ENCODE measurements around the gene MRTFA. TPM values are rescaled to one million over a fixed set of nuclear protein-coding genes. Genes with fewer than 3 reads are reported as not detected.

Gene MRTFA
- total and polyA plus RNA-seq, 3 donors from 2014 or later, result 59.5 to 162 (median 158) TPM

- 67 to 84% methylated on average over 1 of the region's 1 CpG for WGBS, 2 donors
- H3K36me3 ChIP-seq (ENCODE audit: low read depth, missing control alignments), result no peaks in the 10 kb centered on the region
- H3K27ac ChIP-seq, result no peak overlapping the region
- no peaks in the 10 kb centered on the region for H3K9me3 ChIP-seq
- TF ChIP-seq CTCF (IDR thresholded peaks at IDR 0.05) (no peak), POLR2A (IDR thresholded peaks at IDR 0.05) (no peak)
- peaks cover 11% of the 10 kb centered on the region for H3K4me1 ChIP-seq
- DNase-seq, result no peak
- intact Hi-C loops (cut with DNase I; ENCODE audit: low total_unique reads), result no loop called here
- H3K4me3 ChIP-seq, result no peak overlapping the region
- no peaks in the 10 kb centered on the region for H3K27me3 ChIP-seq
These were observed 11.7 kb downstream of the MRTFA start for GRCh38 chr22:40624770-40625169.

DNA sequence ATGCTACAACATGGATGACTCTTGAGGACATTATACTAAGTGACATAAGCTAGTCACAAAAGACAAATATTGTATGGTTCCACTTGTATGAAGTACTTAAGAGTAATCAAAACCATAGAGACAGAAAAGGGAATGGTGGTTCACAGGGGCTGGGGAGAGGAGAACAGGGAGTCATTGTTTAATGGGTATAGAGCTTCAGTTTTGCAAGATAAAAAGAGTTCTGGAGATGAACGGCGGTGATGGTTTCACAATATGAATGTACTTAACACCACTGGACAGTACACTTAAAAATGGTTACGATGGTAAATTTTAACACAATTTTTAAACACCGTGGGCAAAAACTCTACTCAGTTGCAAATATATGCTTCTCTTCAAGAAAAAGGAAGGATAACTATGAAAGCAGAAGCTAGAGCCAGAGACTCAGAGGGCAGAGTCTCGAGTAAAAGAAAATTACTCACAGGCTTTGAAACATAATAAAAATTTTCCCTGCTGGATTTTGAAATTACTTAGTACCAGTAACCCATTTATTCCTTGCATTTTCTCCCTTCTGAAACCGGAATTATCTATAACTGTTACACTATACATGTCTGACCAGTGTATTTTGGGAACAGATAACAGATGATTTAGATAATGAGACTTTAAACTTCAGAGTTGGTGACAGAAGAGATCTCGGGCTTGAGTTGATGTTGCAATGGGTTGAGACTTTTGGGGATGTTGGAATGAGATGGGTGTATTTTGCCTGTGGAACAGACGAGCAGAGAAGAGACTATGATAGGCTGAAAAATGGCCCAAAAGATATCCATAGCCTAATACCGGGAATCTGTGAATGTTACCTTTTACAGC is 15.0 kb downstream of the MRTFA start:
- Histone ChIP-seq H3K9me3 (no peaks in the 10 kb centered on the region), H3K27ac (no peak overlapping the region), H3K27me3 (no peaks in the 10 kb centered on the region), H3K36me3 (ENCODE audit: low read depth, missing control alignments) (no peaks in the 10 kb centered on the region), H3K4me3 (no peak overlapping the region), H3K4me1 (peaks cover 3% of the 10 kb centered on the region)
- 82 to 87% methylated on average over 9 of the region's 9 CpGs for WGBS, 2 donors
- intact Hi-C loops (cut with DNase I; ENCODE audit: low total_unique reads), result no loop called here
- no peak for DNase-seq
- no peak for TF ChIP-seq CTCF (IDR thresholded peaks at IDR 0.05)

GRCh38 chr22:40620464-40621046 is 16.0 kb downstream of the MRTFA start:
- H3K27ac ChIP-seq, result no peak overlapping the region
- H3K9me3 ChIP-seq, result no peaks in the 10 kb centered on the region
- 88 to 91% methylated on average over 1 of the region's 1 CpG for WGBS, 2 donors
- peaks cover 3% of the 10 kb centered on the region for H3K4me1 ChIP-seq
- H3K27me3 ChIP-seq, result no peaks in the 10 kb centered on the region
- DNase-seq, result no peak
- no peaks in the 10 kb centered on the region for H3K36me3 ChIP-seq (ENCODE audit: low read depth, missing control alignments)
- no peak overlapping the region for H3K4me3 ChIP-seq
- intact Hi-C loops (cut with DNase I; ENCODE audit: low total_unique reads), result no loop called here
- TF ChIP-seq CTCF (IDR thresholded peaks at IDR 0.05), result no peak

DNA sequence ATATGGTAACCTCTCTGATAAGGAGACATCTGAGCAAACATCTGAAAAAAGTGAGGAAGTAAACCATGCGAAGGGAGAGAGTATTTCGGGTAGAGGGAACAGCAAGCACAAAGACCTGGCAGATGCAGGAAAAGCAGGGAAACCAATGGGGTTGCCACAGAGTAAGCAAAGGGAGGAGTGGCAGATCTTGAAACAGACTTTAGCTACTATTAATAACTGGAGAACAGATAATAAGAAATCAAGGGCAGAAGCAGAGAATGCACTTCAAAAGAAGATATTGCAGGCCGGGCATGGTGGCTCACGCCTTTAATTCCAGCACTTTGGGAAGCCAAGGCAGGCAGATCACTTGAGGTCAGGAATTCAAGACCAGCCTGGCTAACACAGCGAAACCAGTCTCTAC is 18.1 kb downstream of the MRTFA start:
- H3K9me3 ChIP-seq, result no peaks in the 10 kb centered on the region
- peaks cover 3% of the 10 kb centered on the region for H3K4me1 ChIP-seq
- H3K4me3 ChIP-seq, result no peak overlapping the region
- WGBS, 2 donors, result 75 to 82% methylated on average over 5 of the region's 5 CpGs
- no peak for TF ChIP-seq CTCF (IDR thresholded peaks at IDR 0.05)
- H3K27ac ChIP-seq, result no peak overlapping the region
- DNase-seq, result no peak
- intact Hi-C loops (cut with DNase I; ENCODE audit: low total_unique reads), result no loop called here
- no peaks in the 10 kb centered on the region for H3K36me3 ChIP-seq (ENCODE audit: low read depth, missing control alignments)
- no peaks in the 10 kb centered on the region for H3K27me3 ChIP-seq

DNA sequence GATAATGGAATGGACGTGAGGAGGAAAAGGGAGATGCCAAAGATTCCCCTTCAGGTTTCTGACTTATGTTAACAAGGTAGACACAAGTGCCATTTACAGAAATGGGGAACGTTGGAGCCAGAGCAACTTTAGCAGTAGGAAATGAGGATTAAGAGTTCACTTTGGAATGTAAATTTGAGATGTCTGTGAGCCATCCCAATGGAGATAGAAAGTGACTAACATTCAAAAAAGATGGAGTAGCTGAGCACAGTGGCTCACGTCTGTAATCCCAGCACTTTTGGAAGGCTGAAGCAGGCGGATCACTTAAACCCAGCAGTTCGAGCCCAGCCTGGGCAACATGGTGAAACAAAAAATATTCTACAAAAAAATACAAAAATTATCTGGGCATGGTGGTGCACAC is 19.9 kb downstream of the MRTFA start:
- Histone ChIP-seq H3K9me3 (no peaks in the 10 kb centered on the region), H3K27ac (no peak overlapping the region), H3K27me3 (no peaks in the 10 kb centered on the region), H3K4me1 (peaks cover 9% of the 10 kb centered on the region), H3K36me3 (ENCODE audit: low read depth, missing control alignments) (no peaks in the 10 kb centered on the region), H3K4me3 (no peak overlapping the region)
- WGBS, 2 donors, result 82 to 85% methylated on average over 5 of the region's 5 CpGs
- TF ChIP-seq CTCF (IDR thresholded peaks at IDR 0.05) (no peak), POLR2A (IDR thresholded peaks at IDR 0.05) (no peak)
- intact Hi-C loops (cut with DNase I; ENCODE audit: low total_unique reads), result no loop called here
- no peak for DNase-seq
